GM19468 (cell line): ENCODE measurements around the gene RPTN.

ENCODE experiments used
- ATAC-seq: cut with Tn5 transposase; IDR thresholded peaks from one replicate; pipeline ENCODE4 v1.9.1; 2021; ENCODE audit warnings: mild to moderate bottlenecking, moderate library complexity, moderate number of reproducible peaks; ENCODE audit not compliant: unreplicated experiment; ENCODE audit errors: extremely low read depth

RPTN gene

GRCh38 chr1:152115344-152115743 is 43.7 kb downstream of the RPTN start, which contains the start of gene TCHH:
Gene TCHH (minus strand): TSS chr1:152115444. CDS start chr1:152114080, 1,364 bp downstream.
- no peak for ATAC-seq

GRCh38 chr1:152112885-152113432 is 46.1 kb downstream of the RPTN start:
- no peak for ATAC-seq

- no peak for ATAC-seq
Observed at GRCh38 chr1:152112101-152112884, 46.7 kb downstream of the RPTN start.

- ATAC-seq = no peak
Observed at GRCh38 chr1:152111515-152111968, 47.5 kb downstream of the RPTN start.

GRCh38 chr1:152110860-152111514 is 48.0 kb downstream of the RPTN start:
- ATAC-seq = no peak

GRCh38 chr1:152110365-152110859 is 48.6 kb downstream of the RPTN start:
- no peak for ATAC-seq

- ATAC-seq = no peak
Observed at GRCh38 chr1:152109998-152110294, 49.1 kb downstream of the RPTN start.

GRCh38 chr1:152109231-152109997 is 49.6 kb downstream of the RPTN start:
- ATAC-seq = no peak

- no peak for ATAC-seq
Observed at GRCh38 chr1:152108882-152109222, 50.2 kb downstream of the RPTN start.

GRCh38 chr1:152107984-152108881 is 50.8 kb downstream of the RPTN start:
- ATAC-seq = no peak

- ATAC-seq = no peak
Observed at GRCh38 chr1:152107031-152107983, 51.7 kb downstream of the RPTN start.

- no peak for ATAC-seq
Observed at GRCh38 chr1:152104854-152105253, 54.2 kb downstream of the RPTN start.
